HG03571 (cell line): Measurements from ENCODE around the gene OAS1.
"Not testable (repeated sequence)": the region's sequence is repeated elsewhere in the genome, so short reads cannot be mapped to it uniquely, and the experiment has no call there.

Source experiments
- ATAC-seq: cut with Tn5 transposase; IDR thresholded peaks from one replicate; pipeline ENCODE4 v1.9.1; 2021; ENCODE audit not compliant: unreplicated experiment

The OAS1 gene

GRCh38 chr12:112900298-112901145 lies 6.2 kb upstream of the OAS1 start:
- ATAC-seq: no peak

GRCh38 chr12:112901271-112901670 lies 5.5 kb upstream of the OAS1 start:
- ATAC-seq: no peak

GRCh38 chr12:112904571-112904970 lies 2.2 kb upstream of the OAS1 start:
- no peak for ATAC-seq

- no peak for ATAC-seq
Measured at GRCh38 chr12:112905451-112906089, 1.2 kb upstream of the OAS1 start.

GRCh38 chr12:112907415-112908157 lies 824 bp downstream of the OAS1 start:
- peak; percentile 42 for ATAC-seq

- no peak for ATAC-seq
Measured at GRCh38 chr12:112908548-112908947, 1.8 kb downstream of the OAS1 start.

GRCh38 chr12:112909693-112910092 lies 2.9 kb downstream of the OAS1 start:
- no peak for ATAC-seq

- ATAC-seq: no peak
Measured at GRCh38 chr12:112913038-112913688, 6.4 kb downstream of the OAS1 start.

- ATAC-seq: not testable (repeated sequence)
Measured at GRCh38 chr12:112913888-112914287, 7.1 kb downstream of the OAS1 start.

GRCh38 chr12:112916270-112916669 lies 9.5 kb downstream of the OAS1 start:
- no peak for ATAC-seq

GRCh38 chr12:112919121-112919520 lies 12.4 kb downstream of the OAS1 start:
- ATAC-seq: no peak

GRCh38 chr12:112924986-112925385 lies 18.2 kb downstream of the OAS1 start:
- peak; percentile 80 for ATAC-seq

GRCh38 chr12:112926416-112927033 lies 19.8 kb downstream of the OAS1 start:
- not testable (repeated sequence) for ATAC-seq

- no peak for ATAC-seq
Measured at GRCh38 chr12:112927475-112927874, 20.7 kb downstream of the OAS1 start.

- ATAC-seq: no peak
Measured at GRCh38 chr12:112927925-112928324, 21.2 kb downstream of the OAS1 start.

GRCh38 chr12:112928978-112929377 lies 22.2 kb downstream of the OAS1 start:
- no peak for ATAC-seq

GRCh38 chr12:112929715-112930114 lies 23.0 kb downstream of the OAS1 start:
- no peak for ATAC-seq

- ATAC-seq: no peak
Measured at GRCh38 chr12:112930350-112930749, 23.6 kb downstream of the OAS1 start.

- no peak for ATAC-seq
Measured at GRCh38 chr12:112932485-112933128, 25.8 kb downstream of the OAS1 start.

- no peak for ATAC-seq
Measured at GRCh38 chr12:112933129-112933505, 26.4 kb downstream of the OAS1 start.
